IMR-90 (cell line): Measurements from ENCODE around the gene DLL4. TPM values are rescaled to one million over a fixed set of nuclear protein-coding genes. Genes with fewer than 3 reads are reported as not detected.

Source experiments
- ATAC-seq: fragments of 200-7000 bp; cut with Tn5 transposase; 2 replicates; pipeline ENCODE4 v1.9.1; 2020; ENCODE audit warnings: low read depth, mild to moderate bottlenecking, moderate library complexity
- BruUV-seq: library from RNA; stranded (reverse); fragments of 400-500 nt; replicated peaks from 2 replicates; lab custom pipeline; 2021; lab: Mats Ljungman, UMichigan
- CTCF ChIA-PET: fragments of 300-600 bp; formaldehyde crosslinking; extraction: SDS; loops from one replicate; lab custom pipeline; 2021; ENCODE audit warnings: antibody characterized with exemption; lab: Yijun Ruan, JAX
- POLR2A ChIA-PET: fragments of 300-600 bp; sonication (Branson Sonifier 250); formaldehyde crosslinking; loops from one replicate; lab custom pipeline; 2022; ENCODE audit warnings: antibody characterized with exemption; ENCODE audit not compliant: unreplicated experiment; lab: Charles Lee
- DNase-seq: peaks from one replicate; pipeline ENCODE4 v3.0.0; 2013
- H2AFZ ChIP-seq: replicated peaks from 2 replicates; pipeline ENCODE3; 2013; ENCODE audit warnings: low read length, mild to moderate bottlenecking; ENCODE audit not compliant: poor library complexity
- H2AK5ac ChIP-seq: 2 replicates; pipeline ENCODE4 v1.6.1; 2013; ENCODE audit warnings: low read depth, low read length, inconsistent platforms
- H2AK9ac ChIP-seq: replicated peaks from 2 replicates; pipeline ENCODE3; 2013; ENCODE audit warnings: mild to moderate bottlenecking, low read depth, low read length, moderate library complexity; ENCODE audit not compliant: poor library complexity
- H2BK120ac ChIP-seq: 2 replicates; pipeline ENCODE4 v1.6.1; 2013; ENCODE audit warnings: low read depth, low read length, inconsistent platforms
- H2BK15ac ChIP-seq: 3 replicates; pipeline ENCODE4 v1.6.1; 2013; ENCODE audit warnings: low read depth, low read length, inconsistent platforms
- H2BK20ac ChIP-seq: 2 replicates; pipeline ENCODE4 v1.6.1; 2013; ENCODE audit warnings: low read depth, mild to moderate bottlenecking, inconsistent platforms, low read length, moderate library complexity
- H2BK5ac ChIP-seq: 2 replicates; pipeline ENCODE4 v1.6.1; 2013; ENCODE audit warnings: mild to moderate bottlenecking, low read depth, low read length, inconsistent platforms; ENCODE audit not compliant: poor library complexity, severe bottlenecking
- H3K14ac ChIP-seq: replicated peaks from 2 replicates; pipeline ENCODE4 v1.6.1; 2013; ENCODE audit warnings: low read depth, low read length, inconsistent platforms
- H3K18ac ChIP-seq: 2 replicates; pipeline ENCODE4 v1.6.1; 2013; ENCODE audit warnings: low read depth, low read length, control low read depth
- H3K23ac ChIP-seq: 2 replicates; pipeline ENCODE4 v1.6.1; 2013; ENCODE audit warnings: low read depth, low read length, inconsistent platforms
- H3K27ac ChIP-seq: 2 replicates; pipeline ENCODE4 v1.5.1; 2013; ENCODE audit warnings: mild to moderate bottlenecking, control low read depth, low read length; ENCODE audit not compliant: insufficient read depth
- H3K27me3 ChIP-seq: 2 replicates; pipeline ENCODE4 v1.6.1; 2013; ENCODE audit warnings: low read length; ENCODE audit not compliant: control insufficient read depth, insufficient read depth
- H3K36me3 ChIP-seq: 2 replicates; pipeline ENCODE4 v1.6.1; 2013; ENCODE audit warnings: low read length, mixed read lengths; ENCODE audit not compliant: control insufficient read depth, insufficient read depth
- H3K4ac ChIP-seq: 2 replicates; pipeline ENCODE4 v1.6.1; 2013; ENCODE audit warnings: low read depth, low read length, inconsistent platforms
- H3K4me1 ChIP-seq: 2 replicates; pipeline ENCODE4 v1.6.1; 2013; ENCODE audit warnings: low read length, mixed read lengths; ENCODE audit not compliant: control insufficient read depth, insufficient read depth
- H3K4me2 ChIP-seq: 2 replicates; pipeline ENCODE4 v1.6.1; 2013; ENCODE audit warnings: low read depth, mild to moderate bottlenecking, control low read depth, low read length, moderate library complexity
- H3K4me3 ChIP-seq: 2 replicates; pipeline ENCODE4 v1.5.1; 2013; ENCODE audit warnings: low read depth, mild to moderate bottlenecking, control low read depth, low read length, moderate library complexity; ENCODE audit not compliant: insufficient read depth
- H3K56ac ChIP-seq: 2 replicates; pipeline ENCODE4 v1.6.1; 2013; ENCODE audit warnings: low read length, inconsistent platforms; ENCODE audit not compliant: insufficient read depth; ENCODE audit errors: extremely low read depth
- H3K79me1 ChIP-seq, 2 experiments: 2 replicates each; pipeline ENCODE4 v1.6.1; 2013; ENCODE audit warnings: low read length in 2 of 2, inconsistent platforms in 1 of 2, low read depth in 1 of 2
- H3K9ac ChIP-seq: 2 replicates; pipeline ENCODE4 v1.6.1; 2013; ENCODE audit warnings: low read depth, low read length, control low read depth
- H3K9me1 ChIP-seq: 2 replicates; pipeline ENCODE4 v1.6.1; 2013; ENCODE audit warnings: low read length, inconsistent platforms; ENCODE audit not compliant: insufficient read depth
- H3K9me3 ChIP-seq: 2 replicates; pipeline ENCODE4 v1.6.1; 2013; ENCODE audit warnings: low read length; ENCODE audit not compliant: control insufficient read depth, insufficient read depth
- H4K20me1 ChIP-seq: 2 replicates; pipeline ENCODE4 v1.6.1; 2013; ENCODE audit warnings: low read length, inconsistent platforms; ENCODE audit not compliant: insufficient read depth
- H4K5ac ChIP-seq: 2 replicates; pipeline ENCODE4 v1.6.1; 2013; ENCODE audit warnings: mild to moderate bottlenecking, low read depth, low read length, control low read depth
- H4K8ac ChIP-seq, 2 experiments: 2 replicates each; pipeline ENCODE4 v1.6.1; 2013; ENCODE audit warnings: low read depth in 2 of 2, low read length in 2 of 2, control low read depth in 1 of 2, inconsistent platforms in 1 of 2
- H4K91ac ChIP-seq: 2 replicates; pipeline ENCODE4 v1.6.1; 2013; ENCODE audit warnings: low read depth, low read length, inconsistent platforms; ENCODE audit not compliant: insufficient read depth
- BHLHE40 ChIP-seq: fragments of 150-350 bp; IDR thresholded peaks from 2 replicates; pipeline ENCODE4 v1.6.1; 2016; ENCODE audit warnings: mild to moderate bottlenecking, low read depth, low read length
- CEBPB ChIP-seq: IDR thresholded peaks from 2 replicates; pipeline ENCODE4 v1.6.1; 2012; ENCODE audit warnings: low read depth, low read length, improper control_type of control experiment
- CHD1 ChIP-seq: IDR thresholded peaks from 2 replicates; pipeline ENCODE4 v1.6.1; 2012; ENCODE audit warnings: low read depth, low read length, improper control_type of control experiment
- ELK1 ChIP-seq: fragments of 150-350 bp; IDR thresholded peaks from 2 replicates; pipeline ENCODE4 v1.6.1; 2016; ENCODE audit warnings: low read depth, mild to moderate bottlenecking, low read length, moderate library complexity, borderline replicate concordance
- MAFK ChIP-seq: IDR thresholded peaks from 2 replicates; pipeline ENCODE4 v1.6.1; 2012; ENCODE audit warnings: low read depth, low read length, improper control_type of control experiment
- MAZ ChIP-seq: IDR thresholded peaks from 2 replicates; pipeline ENCODE4 v1.6.1; 2012; ENCODE audit warnings: low read depth, mild to moderate bottlenecking, low read length, improper control_type of control experiment, moderate library complexity, borderline replicate concordance
- POLR2A ChIP-seq: IDR thresholded peaks from 2 replicates; pipeline ENCODE4 v1.6.1; 2012; ENCODE audit warnings: mild to moderate bottlenecking, low read depth, low read length
- RAD21 ChIP-seq: IDR thresholded peaks from 2 replicates; pipeline ENCODE4 v1.6.1; 2012; ENCODE audit warnings: low read length, improper control_type of control experiment
- RCOR1 ChIP-seq: IDR thresholded peaks from 2 replicates; pipeline ENCODE4 v1.6.1; 2012; ENCODE audit warnings: mild to moderate bottlenecking, low read length, improper control_type of control experiment; ENCODE audit not compliant: insufficient replicate concordance
- RFX5 ChIP-seq: IDR thresholded peaks from 2 replicates; pipeline ENCODE4 v1.8.0; 2012; ENCODE audit warnings: low read depth, mild to moderate bottlenecking, low read length, moderate library complexity
- SMC3 ChIP-seq: fragments of 150-350 bp; IDR thresholded peaks from 2 replicates; pipeline ENCODE4 v1.6.1; 2016; ENCODE audit warnings: low read depth, mild to moderate bottlenecking, antibody characterized with exemption, low read length, moderate library complexity
- WGBS, 2 experiments: methylation state at CpG; one replicate each; pipeline versions ENCODE4 v1.1.5 to v1.1.7; 2013; ENCODE audit warnings: missing lambda C conversion rate in 2 of 2; ENCODE audit not compliant: insufficient read length in 1 of 2; ENCODE audit errors: extremely low coverage in 2 of 2; 5-methylcytosine and 5-hydroxymethylcytosine counted together
- dilution Hi-C: fragments of 300-500 bp; cut with HindIII; formaldehyde crosslinking; loops from one replicate; pipeline ENCODE4 v1.14.3; 2018; ENCODE audit warnings: low sequenced_read_pairs; ENCODE audit not compliant: unreplicated experiment
- in situ Hi-C: fragments of 300-500 bp; cut with MboI; formaldehyde crosslinking; loops from 3 replicates; pipeline ENCODE4 v1.14.3; 2019; ENCODE audit warnings: low sequenced_read_pairs, inconsistent platforms, mixed read lengths
- intact Hi-C: fragments of 100-400 bp; cut with micrococcal nuclease; formaldehyde crosslinking; loops from 2 replicates; pipeline ENCODE4 v1.10.0; 2022
- polyA plus RNA-seq, 3 experiments: library from polyadenylated mRNA; depleted of rRNA; stranded (reverse); fragments of >200 nt; gene quantifications; 2 replicates each; pipeline ENCODE4 v1.2.3, GENCODE V29; 2012; ENCODE audit warnings: low replicate concordance in 1 of 3
- total RNA-seq: library from RNA; depleted of rRNA; stranded (reverse); fragments of >200 nt; gene quantifications from 2 replicates; pipeline ENCODE4 v1.2.3, GENCODE V29; 2012

Gene DLL4
- total and polyA plus RNA-seq, 2 of the 4 experiments (the other 2 are of a cell fraction) = 1.8 to 3.4 TPM

GRCh38 chr15:40941528-40942336, 12.6 kb downstream of the DLL4 start (continued):
- TF ChIP-seq RFX5 = no peak
- no peak for TF ChIP-seq MAFK
- TF ChIP-seq CEBPB = no peak
- peak; percentile 77 for TF ChIP-seq RAD21

GRCh38 chr15:40942337-40942854, 13.3 kb downstream of the DLL4 start:
- no peaks in the 10 kb centered on the region; the same call in 1 of the 2 replicates for H4K20me1 ChIP-seq
- H4K8ac ChIP-seq = peak overlapping the region; percentile 90 to 92
- H2AK5ac ChIP-seq = peak overlapping the region; percentile 92
- peak overlapping the region; percentile 83 for H2BK5ac ChIP-seq
- H2AFZ ChIP-seq = peak overlapping the region; percentile 96
- CTCF ChIA-PET = interaction anchor here (0.9 to 3.6 kb wide), 10 partner anchors 10 to 82 kb away, joined by 3 to 39 read pairs (median 6); partner anchors contain the start of genes CHAC1 and DLL4
- H4K5ac ChIP-seq = peak overlapping the region; percentile 80
- peak overlapping the region; percentile 63 for H3K4me2 ChIP-seq
- H3K27me3 ChIP-seq = no peaks in the 10 kb centered on the region
- BruUV-seq = no TSS peak
- peak overlapping the region; percentile 69 for H3K18ac ChIP-seq
- dilution Hi-C loops (no loop called here), in situ Hi-C loops (loop anchor here (5.0 kb wide), 1 partner anchor 80 kb away; no protein-coding TSS in a partner anchor), intact Hi-C loops (loop anchor here (1.0 to 5.0 kb wide), 2 partner anchors 38 to 80 kb away; no protein-coding TSS in a partner anchor)
- H2AK9ac ChIP-seq = peak overlapping the region; percentile 98
- no peaks in the 10 kb centered on the region for H3K9me3 ChIP-seq
- peak overlapping the region; percentile 30 for H3K4me3 ChIP-seq
- H3K23ac ChIP-seq = peak overlapping the region; percentile 82
- H3K9me1 ChIP-seq = peaks cover 18% of the 10 kb centered on the region
- peaks cover 16% of the 10 kb centered on the region for H3K4me1 ChIP-seq
- H3K56ac ChIP-seq = peak overlapping the region; percentile 68
- peak overlapping the region; percentile 87 for H3K4ac ChIP-seq
- ATAC-seq (no peak; the same call in 1 of the 2 replicates), DNase-seq (no peak)
- POLR2A ChIA-PET = interaction anchor here (0.6 to 1.1 kb wide), 3 partner anchors 11 to 79 kb away, joined by 3 to 6 read pairs (median 3); partner anchors contain the start of gene CHAC1
- peak overlapping the region; percentile 64 for H2BK120ac ChIP-seq
- H3K79me1 ChIP-seq = peaks cover 14 to 28% of the 10 kb centered on the region in 2 experiments; a peak in 3 of 4 replicates
- H3K27ac ChIP-seq = peak overlapping the region; percentile 45
- H3K14ac ChIP-seq = peak overlapping the region; percentile 94
- 100% methylated on average over 2 of the region's 15 CpGs; no CpG with 5 or more reads in 1 of the 2 experiments for WGBS, 2 experiments
- H3K9ac ChIP-seq = peak overlapping the region; percentile 54
- peak overlapping the region; percentile 80 for H4K91ac ChIP-seq
- H2BK20ac ChIP-seq = peak overlapping the region; percentile 7; the same call in 1 of the 2 replicates
- H2BK15ac ChIP-seq = peak overlapping the region; percentile 97; the same call in 2 of the 3 replicates
- H3K36me3 ChIP-seq = peaks cover 4% of the 10 kb centered on the region
- TF ChIP-seq RFX5 (no peak), RAD21 (no peak), CHD1 (no peak), MAFK (no peak), ELK1 (no peak), MAZ (no peak), SMC3 (no peak), RCOR1 (no peak), BHLHE40 (no peak), CEBPB (no peak), POLR2A (no peak)
